K562 (cell line): Measurements from ENCODE around the gene TCEAL9. TPM values are rescaled to one million over a fixed set of nuclear protein-coding genes. Genes with fewer than 3 reads are reported as not detected.

ENCODE experiments used
- BRCA1 ChIP-seq, 2 experiments: fragments of 450-650 bp in 1 of 2; sonication (generic) in 1 of 2; formaldehyde crosslinking in 1 of 2; IDR thresholded peaks; 2 replicates each; pipeline versions ENCODE4 v1.5.0 to v1.6.1; 2017 to 2020; ENCODE audit warnings: mild to moderate bottlenecking in 1 of 2, missing genetic modification reagents in 1 of 2
- FOS ChIP-seq: IDR thresholded peaks from 3 replicates; pipeline ENCODE4 v1.6.1; 2011; ENCODE audit not compliant: insufficient read length; ENCODE audit errors: extremely low read depth
- LEF1 ChIP-seq: fragments of 450-650 bp; IDR thresholded peaks from 2 replicates; pipeline ENCODE4 v1.6.1; 2016; ENCODE audit warnings: mild to moderate bottlenecking
- MCM7 ChIP-seq, 2 experiments: fragments of 450-650 bp; IDR thresholded peaks; 2 replicates each; pipeline ENCODE4 v1.6.1; 2016 to 2018
- TBP ChIP-seq: optimal IDR thresholded peaks from 2 replicates; pipeline ENCODE3; 2011; ENCODE audit warnings: low read depth, low read length, improper control_type of control experiment
- TEAD1 ChIP-seq, 2 experiments: fragments of 450-650 bp in 1 of 2; sonication (generic) in 1 of 2; formaldehyde crosslinking; IDR thresholded peaks; 2 replicates each; pipeline versions ENCODE4 v1.4.0 to v1.8.0; 2020 to 2022; ENCODE audit warnings: mild to moderate bottlenecking in 2 of 2, missing genetic modification reagents in 1 of 2
- TOE1 ChIP-seq, 2 experiments: fragments of 450-650 bp in 1 of 2; sonication (generic) in 1 of 2; formaldehyde crosslinking in 1 of 2; IDR thresholded peaks; 2 replicates each; pipeline versions ENCODE4 v1.7.1 to v1.8.0; 2016 to 2022; ENCODE audit warnings: borderline replicate concordance in 2 of 2, mild to moderate bottlenecking in 2 of 2, antibody characterized with exemption in 1 of 2, inconsistent platforms in 1 of 2, low read depth in 1 of 2, missing genetic modification reagents in 1 of 2, moderate library complexity in 1 of 2
- ZFP30 ChIP-seq: fragments of 250-450 bp; sonication (Bioruptor Pico); IDR thresholded peaks from 2 replicates; pipeline ENCODE4 v1.8.0; 2022; ENCODE audit warnings: moderate library complexity, mild to moderate bottlenecking, inconsistent platforms, borderline replicate concordance
- ZNF584 ChIP-seq: fragments of 200-800 bp; sonication (Bioruptor generic); IDR thresholded peaks from 2 replicates; pipeline ENCODE4 v1.6.1; 2016; ENCODE audit warnings: low read depth, mild to moderate bottlenecking, missing genetic modification characterization, missing compliant biosample characterization
- polyA plus RNA-seq, 8 experiments: library from polyadenylated mRNA; depleted of rRNA in 4 of 8; stranded (reverse) in 5 of 8; unstranded in 3 of 8; fragments of >200 nt; fragmentation: Nextera tagmentation in 2 of 8; fragmentation: Illumina TruSeq in 1 of 8; extraction: Ambion mirVana in 2 of 8; extraction: Trizol in 1 of 8; gene quantifications; 2 replicates each; pipeline versions ENCODE4 v1.2.1 to v1.2.3, GENCODE V29; 2011 to 2014; ENCODE audit warnings: inconsistent platforms in 1 of 8, missing spikeins in 1 of 8
- total RNA-seq, 7 experiments: library from RNA; depleted of rRNA in 6 of 7; stranded (reverse); fragments of >200 nt in 6 of 7; fragmentation: Illumina TruSeq in 2 of 7; extraction: Trizol in 2 of 7; gene quantifications; 2 replicates each; pipeline versions ENCODE4 v1.2.1 to v1.2.3, GENCODE V29; 2011 to 2021; ENCODE audit warnings: low replicate concordance in 1 of 7
- TF ChIP-seq, protein P1 (sequence below), 3 experiments: fragments of 200-800 bp in 1 of 3; fragments of 250-450 bp in 1 of 3; fragments of 450-650 bp in 1 of 3; sonication (Bioruptor Pico) in 1 of 3; sonication (Bioruptor generic) in 1 of 3; formaldehyde crosslinking in 1 of 3; IDR thresholded peaks; 2 replicates each; pipeline versions ENCODE4 v1.6.1 to v1.8.0; 2016 to 2022; ENCODE audit warnings: mild to moderate bottlenecking in 2 of 3, missing genetic modification characterization in 2 of 3, missing compliant biosample characterization in 1 of 3, moderate library complexity in 1 of 3
- TF ChIP-seq, protein P2 (sequence below): fragments of 250-450 bp; sonication (Bioruptor Pico); IDR thresholded peaks from 2 replicates; pipeline ENCODE4 v1.6.1; 2021; ENCODE audit warnings: mild to moderate bottlenecking
- TF ChIP-seq, protein P3 (sequence below), 2 experiments: fragments of 450-650 bp in 1 of 2; sonication (generic) in 1 of 2; formaldehyde crosslinking in 1 of 2; IDR thresholded peaks in 1 of 2; conservative IDR thresholded peaks in 1 of 2; 2 replicates each; pipeline versions ENCODE4 v1.6.1 to v1.8.1; 2016 to 2023; ENCODE audit warnings: mild to moderate bottlenecking in 2 of 2, moderate library complexity in 2 of 2, inconsistent platforms in 1 of 2, missing genetic modification reagents in 1 of 2

The TCEAL9 gene
- total and polyA plus RNA-seq, 9 of the 15 experiments (the other 6 are each of a cell fraction or from before 2014, with no cell fraction given): 16.2 to 106 (median 69.6) TPM

DNA sequence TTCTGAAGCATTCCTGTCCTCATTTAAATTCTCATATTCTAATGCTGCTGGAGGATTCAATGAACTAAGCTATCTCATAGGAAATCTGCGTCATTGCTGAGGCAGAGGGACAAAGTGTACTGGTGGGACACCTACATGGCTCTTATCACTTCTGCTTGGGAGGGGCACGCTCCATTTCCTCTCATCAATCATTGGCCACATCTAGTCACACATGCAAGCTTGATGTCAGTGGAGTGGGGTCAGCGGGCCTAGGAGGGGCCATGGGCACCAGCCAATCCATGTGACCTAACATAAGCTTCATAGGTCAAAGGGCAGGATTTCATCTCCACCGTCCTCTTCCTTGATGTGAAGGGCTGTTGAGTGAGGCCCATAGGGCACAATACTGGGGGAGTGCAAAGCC, 41.4 kb downstream of the TCEAL9 start (continued):
- TF ChIP-seq ZFP30 (CRISPR knock-in tag): no peak
- no peak for TF ChIP-seq MCM7 (IDR thresholded peaks at IDR 0.05)
- peak; percentile 69; the same call in 1 of the 2 replicates for TF ChIP-seq ZNF584 (CRISPR knock-in tag)
- TF ChIP-seq TEAD1 (CRISPR knock-in tag; IDR thresholded peaks at IDR 0.05): no peak
- no peak for TF ChIP-seq FOS
- no peak for TF ChIP-seq TBP
- TF ChIP-seq BRCA1 (IDR thresholded peaks at IDR 0.05): no peak
- TF ChIP-seq BRCA1 (CRISPR knock-in tag; IDR thresholded peaks at IDR 0.05): no peak
- TF ChIP-seq, protein P1, sequence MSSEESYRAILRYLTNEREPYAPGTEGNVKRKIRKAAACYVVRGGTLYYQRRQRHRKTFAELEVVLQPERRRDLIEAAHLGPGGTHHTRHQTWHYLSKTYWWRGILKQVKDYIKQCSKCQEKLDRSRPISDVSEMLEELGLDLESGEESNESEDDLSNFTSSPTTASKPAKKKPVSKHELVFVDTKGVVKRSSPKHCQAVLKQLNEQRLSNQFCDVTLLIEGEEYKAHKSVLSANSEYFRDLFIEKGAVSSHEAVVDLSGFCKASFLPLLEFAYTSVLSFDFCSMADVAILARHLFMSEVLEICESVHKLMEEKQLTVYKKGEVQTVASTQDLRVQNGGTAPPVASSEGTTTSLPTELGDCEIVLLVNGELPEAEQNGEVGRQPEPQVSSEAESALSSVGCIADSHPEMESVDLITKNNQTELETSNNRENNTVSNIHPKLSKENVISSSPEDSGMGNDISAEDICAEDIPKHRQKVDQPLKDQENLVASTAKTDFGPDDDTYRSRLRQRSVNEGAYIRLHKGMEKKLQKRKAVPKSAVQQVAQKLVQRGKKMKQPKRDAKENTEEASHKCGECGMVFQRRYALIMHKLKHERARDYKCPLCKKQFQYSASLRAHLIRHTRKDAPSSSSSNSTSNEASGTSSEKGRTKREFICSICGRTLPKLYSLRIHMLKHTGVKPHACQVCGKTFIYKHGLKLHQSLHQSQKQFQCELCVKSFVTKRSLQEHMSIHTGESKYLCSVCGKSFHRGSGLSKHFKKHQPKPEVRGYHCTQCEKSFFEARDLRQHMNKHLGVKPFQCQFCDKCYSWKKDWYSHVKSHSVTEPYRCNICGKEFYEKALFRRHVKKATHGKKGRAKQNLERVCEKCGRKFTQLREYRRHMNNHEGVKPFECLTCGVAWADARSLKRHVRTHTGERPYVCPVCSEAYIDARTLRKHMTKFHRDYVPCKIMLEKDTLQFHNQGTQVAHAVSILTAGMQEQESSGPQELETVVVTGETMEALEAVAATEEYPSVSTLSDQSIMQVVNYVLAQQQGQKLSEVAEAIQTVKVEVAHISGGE (CRISPR knock-in tag; IDR thresholded peaks at IDR 0.05): no peak
- TF ChIP-seq, protein P2, sequence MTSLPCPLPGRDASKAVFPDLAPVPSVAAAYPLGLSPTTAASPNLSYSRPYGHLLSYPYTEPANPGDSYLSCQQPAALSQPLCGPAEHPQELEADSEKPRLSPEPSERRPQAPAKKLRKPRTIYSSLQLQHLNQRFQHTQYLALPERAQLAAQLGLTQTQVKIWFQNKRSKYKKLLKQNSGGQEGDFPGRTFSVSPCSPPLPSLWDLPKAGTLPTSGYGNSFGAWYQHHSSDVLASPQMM (CRISPR knock-in tag): no peak
- TF ChIP-seq TOE1 (IDR thresholded peaks at IDR 0.05; ENCODE audit: borderline replicate concordance): no peak
- TF ChIP-seq TOE1 (CRISPR knock-in tag; IDR thresholded peaks at IDR 0.05; ENCODE audit: borderline replicate concordance, low read depth): no peak
- TF ChIP-seq, protein P3, sequence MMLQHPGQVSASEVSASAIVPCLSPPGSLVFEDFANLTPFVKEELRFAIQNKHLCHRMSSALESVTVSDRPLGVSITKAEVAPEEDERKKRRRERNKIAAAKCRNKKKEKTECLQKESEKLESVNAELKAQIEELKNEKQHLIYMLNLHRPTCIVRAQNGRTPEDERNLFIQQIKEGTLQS (IDR thresholded peaks at IDR 0.05): no peak
- TF ChIP-seq, protein P3 (CRISPR knock-in tag; conservative IDR thresholded peaks at IDR 0.05): no peak
- no peak for TF ChIP-seq LEF1
